SK-N-SH treated with all-trans-retinoic acid at 6 μM for 48 hours (cell line): ENCODE data around the gene PDGFB.

Source experiments
- ATAC-seq: fragments of 200-7000 bp; cut with Tn5 transposase; 3 replicates; pipeline ENCODE4 v1.9.1; 2020; ENCODE audit warnings: mild to moderate bottlenecking, moderate library complexity
- ARNTL ChIP-seq: fragments of 450-650 bp; formaldehyde crosslinking; IDR thresholded peaks from 2 replicates; pipeline ENCODE4 v1.5.0; 2020; ENCODE audit warnings: low read depth, mild to moderate bottlenecking, moderate library complexity, borderline replicate concordance
- BACH2 ChIP-seq: fragments of 250-450 bp; sonication (Bioruptor Pico); IDR thresholded peaks from 2 replicates; pipeline ENCODE4 v1.9.0; 2021; ENCODE audit warnings: mild to moderate bottlenecking, borderline replicate concordance
- CREB5 ChIP-seq: fragments of 250-450 bp; sonication (Bioruptor Pico); IDR thresholded peaks from 2 replicates; pipeline ENCODE4 v1.5.1; 2020; ENCODE audit warnings: low read depth, mild to moderate bottlenecking, moderate library complexity
- CSDC2 ChIP-seq: fragments of 250-450 bp; sonication (Bioruptor Pico); IDR thresholded peaks from 2 replicates; pipeline ENCODE4 v1.5.0; 2020; ENCODE audit warnings: mild to moderate bottlenecking, moderate library complexity
- CSRNP3 ChIP-seq: fragments of 250-450 bp; sonication (Bioruptor Pico); IDR thresholded peaks from 2 replicates; pipeline ENCODE4 v1.5.1; 2021; ENCODE audit warnings: mild to moderate bottlenecking, moderate library complexity
- ESRRG ChIP-seq: fragments of 250-450 bp; sonication (Bioruptor Pico); IDR thresholded peaks from 2 replicates; pipeline ENCODE4 v1.6.1; 2021; ENCODE audit warnings: mild to moderate bottlenecking
- GLIS3 ChIP-seq: fragments of 250-450 bp; sonication (Bioruptor Pico); IDR thresholded peaks from 2 replicates; pipeline ENCODE4 v1.5.0; 2020; ENCODE audit warnings: mild to moderate bottlenecking, moderate library complexity
- ISL1 ChIP-seq: fragments of 250-450 bp; sonication (Bioruptor Pico); IDR thresholded peaks from 2 replicates; pipeline ENCODE4 v2.1.2; 2022; ENCODE audit warnings: mild to moderate bottlenecking, moderate library complexity
- OSR1 ChIP-seq: fragments of 250-450 bp; sonication (Bioruptor Pico); IDR thresholded peaks from 2 replicates; pipeline ENCODE4 v1.8.0; 2022; ENCODE audit warnings: moderate library complexity, mild to moderate bottlenecking, inconsistent platforms
- PATZ1 ChIP-seq: fragments of 250-450 bp; sonication (Bioruptor Pico); IDR thresholded peaks from 2 replicates; pipeline ENCODE4 v1.8.0; 2020; ENCODE audit warnings: mild to moderate bottlenecking, moderate library complexity, borderline replicate concordance
- POU6F1 ChIP-seq: fragments of 250-450 bp; sonication (Bioruptor Pico); IDR thresholded peaks from 2 replicates; pipeline ENCODE4 v1.8.0; 2021; ENCODE audit warnings: low read depth, mild to moderate bottlenecking, moderate library complexity, borderline replicate concordance
- PPARA ChIP-seq: fragments of 250-450 bp; sonication (Bioruptor Pico); IDR thresholded peaks from 2 replicates; pipeline ENCODE4 v1.5.0; 2020; ENCODE audit warnings: mild to moderate bottlenecking, borderline replicate concordance
- RARB ChIP-seq: fragments of 250-450 bp; sonication (Bioruptor Pico); IDR thresholded peaks from 2 replicates; pipeline ENCODE4 v1.8.0; 2021; ENCODE audit warnings: mild to moderate bottlenecking, moderate library complexity
- SNAI2 ChIP-seq: fragments of 250-450 bp; sonication (Bioruptor Pico); IDR thresholded peaks from 2 replicates; pipeline ENCODE4 v1.5.0; 2020; ENCODE audit warnings: mild to moderate bottlenecking, moderate library complexity
- TCF4 ChIP-seq: fragments of 250-450 bp; sonication (Bioruptor Pico); IDR thresholded peaks from 2 replicates; pipeline ENCODE4 v1.8.0; 2021; ENCODE audit warnings: mild to moderate bottlenecking, moderate library complexity, borderline replicate concordance
- TOX ChIP-seq: fragments of 250-450 bp; sonication (Bioruptor Pico); IDR thresholded peaks from 2 replicates; pipeline ENCODE4 v1.8.0; 2021; ENCODE audit warnings: mild to moderate bottlenecking, moderate library complexity, borderline replicate concordance
- ZFP3 ChIP-seq: fragments of 250-450 bp; sonication (Bioruptor Pico); IDR thresholded peaks from 2 replicates; pipeline ENCODE4 v1.5.0; 2020; ENCODE audit warnings: mild to moderate bottlenecking, moderate library complexity
- ZFP30 ChIP-seq: fragments of 450-650 bp; formaldehyde crosslinking; IDR thresholded peaks from 2 replicates; pipeline ENCODE4 v1.5.0; 2022; ENCODE audit warnings: mild to moderate bottlenecking, moderate library complexity
- ZNF565 ChIP-seq: fragments of 450-650 bp; formaldehyde crosslinking; conservative IDR thresholded peaks from 2 replicates; pipeline ENCODE4 v1.5.0; 2020; ENCODE audit warnings: low read depth, mild to moderate bottlenecking, moderate library complexity
- ZNF70 ChIP-seq: fragments of 450-650 bp; formaldehyde crosslinking; IDR thresholded peaks from 2 replicates; pipeline ENCODE4 v1.5.0; 2020; ENCODE audit warnings: mild to moderate bottlenecking, moderate library complexity
- ZNF8 ChIP-seq: fragments of 450-650 bp; formaldehyde crosslinking; IDR thresholded peaks from 2 replicates; pipeline ENCODE4 v1.5.0; 2020; ENCODE audit warnings: mild to moderate bottlenecking, moderate library complexity

Gene PDGFB

GRCh38 chr22:39250838-39251237 is 6.1 kb upstream of the PDGFB start:
- ATAC-seq, result no peak
- TF ChIP-seq PPARA (CRISPR knock-in tag) (no peak), BACH2 (CRISPR knock-in tag) (no peak), CSRNP3 (CRISPR knock-in tag) (no peak), ZNF565 (CRISPR knock-in tag) (no peak), ISL1 (CRISPR knock-in tag) (no peak), POU6F1 (CRISPR knock-in tag) (no peak), GLIS3 (CRISPR knock-in tag) (no peak), ZNF70 (no peak), ZFP30 (CRISPR knock-in tag) (no peak), TCF4 (CRISPR knock-in tag) (no peak), ZFP3 (CRISPR knock-in tag) (no peak)

- ATAC-seq, result no peak
- no peak for TF ChIP-seq SNAI2 (CRISPR knock-in tag)
- TF ChIP-seq TOX, result no peak
- no peak for TF ChIP-seq TCF4 (CRISPR knock-in tag)
- no peak for TF ChIP-seq ISL1 (CRISPR knock-in tag)
- no peak for TF ChIP-seq ZNF8 (CRISPR knock-in tag)
- TF ChIP-seq ZNF565 (CRISPR knock-in tag), result no peak
- no peak for TF ChIP-seq PATZ1 (CRISPR knock-in tag)
- no peak for TF ChIP-seq RARB
- no peak for TF ChIP-seq PPARA (CRISPR knock-in tag)
These were observed 5.3 kb upstream of the PDGFB start for GRCh38 chr22:39250131-39250530.

- TF ChIP-seq ARNTL (no peak), SNAI2 (CRISPR knock-in tag) (no peak), PATZ1 (CRISPR knock-in tag) (no peak), POU6F1 (CRISPR knock-in tag) (no peak), OSR1 (no peak), RARB (no peak)
- no peak for ATAC-seq
These were observed 4.4 kb upstream of the PDGFB start for GRCh38 chr22:39249086-39249704.

- ATAC-seq, result no peak
- TF ChIP-seq SNAI2 (CRISPR knock-in tag), result no peak
- no peak for TF ChIP-seq ZNF565 (CRISPR knock-in tag)
- no peak for TF ChIP-seq PPARA (CRISPR knock-in tag)
- TF ChIP-seq CSDC2 (CRISPR knock-in tag), result no peak
- TF ChIP-seq TCF4 (CRISPR knock-in tag), result no peak
- TF ChIP-seq CREB5 (CRISPR knock-in tag), result no peak
- TF ChIP-seq ZNF8 (CRISPR knock-in tag), result no peak
- no peak for TF ChIP-seq ZNF70
- TF ChIP-seq ESRRG, result no peak
- TF ChIP-seq OSR1, result no peak
- TF ChIP-seq PATZ1 (CRISPR knock-in tag), result no peak
- TF ChIP-seq ZFP30 (CRISPR knock-in tag), result no peak
- no peak for TF ChIP-seq POU6F1 (CRISPR knock-in tag)
- no peak for TF ChIP-seq BACH2 (CRISPR knock-in tag)
- TF ChIP-seq GLIS3 (CRISPR knock-in tag), result no peak
These were observed 3.5 kb upstream of the PDGFB start for GRCh38 chr22:39248254-39248653.
